GM18873 (cell line): Measurements from ENCODE around the gene UTP11.

Experiments
- ATAC-seq: cut with Tn5 transposase; IDR thresholded peaks from one replicate; pipeline ENCODE4 v1.9.1; 2021; ENCODE audit warnings: mild to moderate bottlenecking, moderate library complexity, moderate number of reproducible peaks; ENCODE audit not compliant: unreplicated experiment, low FRiP score

UTP11 gene

DNA sequence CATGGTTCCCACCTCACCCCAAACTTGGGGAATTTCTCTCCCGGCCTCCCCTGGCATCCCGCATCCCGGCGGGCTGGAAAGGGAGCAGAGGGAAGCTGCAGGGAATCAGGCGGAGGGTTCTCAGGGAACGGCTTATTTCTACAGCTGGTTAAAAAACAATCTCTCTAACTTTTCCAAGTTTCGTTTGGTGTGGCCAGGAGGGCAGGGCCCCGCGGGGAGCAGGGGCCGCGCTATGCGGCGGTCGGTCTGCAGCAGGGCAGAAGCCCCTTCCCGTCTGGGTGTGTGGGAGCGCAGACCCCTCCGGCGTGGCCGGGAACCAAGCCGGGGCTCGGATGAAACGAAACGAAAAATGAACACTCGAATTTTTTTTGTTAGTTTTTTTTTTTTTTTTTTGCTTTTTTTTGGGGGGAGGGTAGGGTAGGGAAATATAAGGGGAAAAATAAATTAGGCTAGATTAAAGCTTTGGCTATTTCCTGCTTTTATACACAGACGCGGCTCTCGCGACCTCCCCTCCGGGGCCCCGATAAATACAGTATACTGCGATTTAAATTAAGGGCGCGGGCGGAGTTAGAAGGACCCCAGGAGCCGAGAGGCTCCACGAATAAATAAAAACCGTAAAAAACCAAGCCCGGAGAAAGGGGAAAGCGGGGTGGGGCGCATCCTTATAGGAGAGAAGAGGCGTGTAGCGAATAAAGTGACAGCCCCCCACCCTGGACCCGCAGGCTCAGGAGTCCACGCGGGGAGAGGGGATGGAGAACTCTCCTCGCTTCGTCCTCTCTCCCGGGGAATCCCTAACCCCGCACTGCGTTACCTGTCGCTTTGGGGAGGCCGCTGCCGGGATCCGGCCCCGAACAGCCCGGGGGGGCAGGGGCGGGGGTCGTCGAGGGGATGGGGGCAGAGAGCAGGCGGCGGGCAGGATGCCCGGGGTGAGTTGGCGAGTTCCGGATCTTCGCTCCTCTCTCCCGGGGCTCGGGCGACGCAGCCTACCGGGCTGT, 32.0 kb downstream of the UTP11 start:
- ATAC-seq, result no peak

GRCh38 chr1:38045401-38046332, 33.1 kb downstream of the UTP11 start:
- no peak for ATAC-seq

- no peak for ATAC-seq
Measured at GRCh38 chr1:38046333-38046883, 33.9 kb downstream of the UTP11 start, which contains the start of gene POU3F1. Gene POU3F1, minus strand, starts transcription at chr1:38046793. Its CDS starts 50 bp downstream, at chr1:38046743.

GRCh38 chr1:38046884-38047602, 34.5 kb downstream of the UTP11 start:
- ATAC-seq, result no peak

- no peak for ATAC-seq
Measured at GRCh38 chr1:38047603-38048141, 35.1 kb downstream of the UTP11 start.

DNA sequence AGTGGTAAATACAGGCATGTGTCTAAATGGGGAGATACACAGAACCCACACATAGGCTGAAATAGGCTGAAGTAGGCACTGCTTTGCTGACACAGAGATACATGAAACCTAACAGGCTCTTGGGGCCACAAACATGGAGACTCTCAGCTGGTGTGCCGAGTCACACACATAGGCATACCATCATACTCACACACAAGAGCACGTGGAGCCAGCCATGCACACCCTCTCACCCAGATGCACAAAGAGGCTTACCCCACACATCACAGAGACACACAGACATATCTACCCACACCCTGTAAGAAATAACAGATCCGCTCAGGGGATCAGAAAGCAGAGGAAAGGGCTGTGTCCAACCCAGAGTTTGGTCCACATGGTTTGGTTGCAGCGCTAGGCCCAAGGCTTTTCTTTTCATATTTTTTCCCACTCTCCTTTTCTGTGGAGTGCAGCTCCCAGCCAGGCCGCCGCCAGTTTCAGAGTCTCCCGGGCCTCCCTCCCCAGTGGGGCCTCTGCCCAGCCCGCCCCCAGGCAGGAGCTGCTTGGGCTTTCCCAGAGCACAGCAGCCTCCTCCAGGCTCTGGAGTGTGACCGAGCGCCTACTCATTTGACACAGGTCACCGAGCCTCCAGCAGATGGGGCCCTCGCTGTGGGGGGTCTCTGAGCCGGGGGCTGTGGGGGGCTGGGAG, 38.0 kb downstream of the UTP11 start:
- no peak for ATAC-seq

DNA sequence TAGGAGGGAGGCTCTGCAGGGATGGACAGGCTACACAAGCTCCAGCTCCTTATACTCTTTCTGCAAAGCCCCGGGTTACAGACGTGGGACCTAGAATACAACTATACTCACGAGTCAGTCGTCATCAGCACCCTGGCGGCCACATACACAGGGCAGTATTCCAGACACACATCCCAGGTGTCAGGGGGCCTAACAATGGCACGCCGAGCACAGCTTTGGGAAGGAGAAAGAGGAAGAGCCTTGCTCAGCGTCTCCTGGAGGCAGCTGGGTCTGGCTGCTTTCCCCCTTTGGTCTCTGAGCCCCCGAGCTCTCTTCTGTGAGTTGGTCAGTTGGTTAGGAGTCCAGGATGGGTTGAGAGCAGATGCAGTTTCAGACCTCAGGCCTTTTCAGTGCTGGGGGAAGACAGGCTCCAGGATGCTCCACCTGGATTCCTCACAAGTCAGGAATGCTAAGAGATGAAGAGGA, 38.6 kb downstream of the UTP11 start:
- no peak for ATAC-seq

- ATAC-seq, result no peak
Measured at GRCh38 chr1:38052750-38053415, 40.3 kb downstream of the UTP11 start.

DNA sequence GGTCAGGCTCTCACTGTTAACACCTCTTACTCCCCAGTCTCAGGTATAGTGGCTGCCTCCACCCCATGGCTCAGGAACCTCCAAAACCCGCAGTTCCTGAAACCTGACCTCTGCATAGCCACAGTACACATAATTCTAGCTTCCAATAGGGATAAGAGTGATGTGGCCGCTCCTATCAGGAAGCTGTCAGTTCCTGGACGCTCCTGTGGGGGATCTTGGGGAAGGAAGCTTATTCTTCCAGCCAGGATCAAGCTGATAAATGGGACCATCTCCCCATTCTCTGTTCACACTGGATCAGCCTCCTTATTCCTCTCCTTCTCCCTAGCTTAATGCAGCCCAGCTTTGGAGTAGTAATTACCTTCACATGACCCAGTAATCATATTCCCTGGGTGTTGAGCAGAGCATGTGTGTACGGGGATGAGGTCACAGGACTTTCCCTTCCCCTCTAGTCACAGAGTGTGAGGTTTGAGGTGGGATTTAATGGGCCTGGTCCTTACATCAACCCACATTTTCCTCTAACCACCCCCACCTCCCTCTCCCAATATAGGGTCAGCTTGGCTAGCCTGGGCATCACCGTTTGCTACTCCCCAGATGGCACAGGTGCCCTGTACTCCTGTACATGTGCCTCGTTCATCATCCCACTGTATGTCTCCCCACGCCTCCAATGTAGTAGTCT, 41.0 kb downstream of the UTP11 start:
- no peak for ATAC-seq

DNA sequence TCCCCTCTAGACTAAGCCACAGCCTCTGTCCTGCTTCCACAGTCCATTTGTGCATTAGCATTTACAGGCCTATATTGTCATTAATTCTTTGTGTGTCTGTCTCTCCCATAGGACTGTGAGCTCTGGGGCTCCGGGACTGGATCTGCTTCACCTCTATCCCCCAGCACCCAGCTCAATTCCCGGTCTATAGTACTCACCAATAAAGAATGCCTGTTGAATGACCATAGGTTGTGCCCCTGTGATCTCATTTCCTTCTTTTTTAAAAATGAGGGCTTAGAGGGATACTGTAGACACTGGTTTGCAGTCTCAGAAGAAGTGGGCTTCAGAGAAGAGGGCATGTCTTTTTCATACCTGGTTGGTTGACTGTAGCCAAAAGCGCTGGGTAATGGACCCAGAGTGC, 42.9 kb downstream of the UTP11 start:
- ATAC-seq, result no peak

DNA sequence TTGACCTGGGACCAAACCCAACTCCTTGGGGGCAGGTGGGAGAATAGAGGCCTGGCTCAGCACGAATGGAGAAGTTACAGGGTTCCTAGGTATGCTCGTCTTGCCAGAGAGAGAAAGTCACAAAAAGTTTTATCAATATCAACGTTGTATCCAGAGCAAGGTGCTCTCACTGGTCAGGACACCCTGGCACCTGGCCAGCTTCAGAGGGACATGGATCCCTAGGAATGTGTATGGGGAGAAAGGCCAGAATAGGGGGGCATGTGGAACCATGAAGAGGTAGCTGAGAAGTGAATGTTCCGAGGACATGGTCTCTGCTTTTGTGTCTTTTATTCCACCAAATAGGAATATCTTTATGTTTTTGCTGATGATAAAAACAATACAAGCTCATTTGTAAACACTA, 43.4 kb downstream of the UTP11 start:
- no peak for ATAC-seq

DNA sequence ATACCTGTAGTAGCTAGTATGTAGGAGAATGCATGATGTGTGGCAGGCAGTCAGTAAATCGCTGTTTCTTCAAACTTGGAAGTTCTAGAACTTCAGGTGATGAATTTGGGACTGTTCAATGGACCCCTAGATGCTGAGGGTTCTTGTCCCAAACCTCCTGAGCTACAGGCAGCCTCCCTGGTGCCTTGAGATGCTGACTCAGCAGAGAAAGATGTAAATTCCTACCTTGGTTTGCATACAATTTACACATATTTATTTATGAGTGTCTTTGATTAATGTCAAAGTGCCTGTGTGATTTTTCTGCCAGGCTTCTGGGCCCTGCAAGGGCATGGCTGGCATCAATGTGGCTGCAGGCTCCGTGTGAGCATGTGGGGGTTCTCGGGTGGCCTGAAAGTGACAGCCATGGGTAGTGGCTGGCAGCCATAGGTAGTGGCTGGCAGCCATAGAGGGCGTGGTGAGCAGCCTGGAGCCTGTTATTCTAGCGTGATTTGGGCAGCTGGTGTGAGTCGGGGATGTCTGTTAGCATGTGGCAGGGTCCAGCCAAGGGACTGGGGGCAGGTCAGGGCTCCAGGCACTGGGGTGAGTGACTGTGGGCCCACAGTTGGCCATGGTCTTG, 47.2 kb downstream of the UTP11 start:
- no peak for ATAC-seq

DNA sequence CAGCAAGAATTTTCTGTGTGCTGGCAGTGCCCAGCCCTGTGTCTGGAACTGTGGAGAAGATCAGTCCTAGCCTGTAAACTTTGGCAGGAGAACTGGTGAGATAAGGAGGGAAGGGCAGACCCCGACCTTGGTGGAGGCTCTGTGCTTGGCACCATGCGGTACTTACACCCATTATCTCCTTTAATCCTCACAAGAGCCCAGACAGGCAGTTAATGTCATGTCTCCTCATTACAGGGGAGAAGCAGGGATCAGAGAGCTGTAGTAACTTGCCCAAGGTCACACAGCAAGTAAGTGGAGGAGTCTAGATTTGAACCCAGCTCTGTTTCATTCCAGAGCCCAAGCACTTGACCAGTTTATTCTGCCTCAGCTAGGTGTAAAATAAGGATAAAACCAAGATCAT, 48.0 kb downstream of the UTP11 start:
- ATAC-seq, result no peak

DNA sequence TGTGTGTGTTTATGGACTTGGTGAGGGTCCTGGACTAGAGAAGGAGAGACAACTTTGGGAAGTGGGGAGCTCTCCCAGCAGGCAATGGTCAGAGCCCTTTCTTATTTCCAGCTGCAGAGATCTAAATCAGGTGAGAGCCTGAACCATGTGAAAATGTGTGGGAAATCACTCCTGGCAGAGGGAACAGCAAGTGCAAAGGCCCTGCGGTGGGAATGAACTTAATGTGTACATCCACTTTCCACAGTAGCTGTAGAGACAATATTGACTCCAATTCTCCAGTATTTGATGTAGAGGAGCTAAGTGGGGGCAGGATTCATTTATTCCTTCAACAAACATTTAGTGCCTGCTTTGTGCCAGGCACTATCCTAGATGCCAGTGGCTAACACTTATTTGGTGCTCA, 48.8 kb downstream of the UTP11 start:
- no peak for ATAC-seq

DNA sequence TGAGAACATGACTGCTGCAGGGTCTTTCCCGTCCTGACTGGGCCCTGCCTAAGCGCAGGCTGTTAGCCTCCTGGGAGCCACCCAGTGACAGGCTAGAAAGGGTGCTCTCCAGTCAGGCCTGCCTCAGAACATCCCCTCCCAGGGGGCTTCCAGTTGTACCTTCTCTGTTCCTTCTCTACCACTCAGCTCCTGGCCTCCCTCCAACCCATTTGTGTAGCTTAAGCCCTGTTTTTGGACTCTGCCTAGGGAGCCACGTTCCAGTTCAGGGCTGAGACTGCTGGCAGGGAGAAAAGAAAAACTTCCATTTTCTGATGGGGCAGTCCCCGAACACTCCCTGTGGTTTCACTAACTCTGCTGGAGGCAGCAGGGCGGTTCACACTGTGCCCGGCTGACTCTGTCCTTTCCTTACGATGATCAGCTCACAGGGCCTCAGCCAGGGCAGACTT, 49.4 kb downstream of the UTP11 start:
- no peak for ATAC-seq

- no peak for ATAC-seq
Measured at GRCh38 chr1:38062361-38063288, 50.1 kb downstream of the UTP11 start.

- no peak for ATAC-seq
Measured at GRCh38 chr1:38063616-38064015, 51.1 kb downstream of the UTP11 start.
